GM21723 (cell line): ENCODE results near the gene CACNB3.
"Not testable (repeated sequence)": the region's sequence is repeated elsewhere in the genome, so short reads cannot be mapped to it uniquely, and the experiment has no call there.

Experiments used
- ATAC-seq: cut with Tn5 transposase; IDR thresholded peaks from one replicate; pipeline ENCODE4 v1.9.1; 2021; ENCODE audit warnings: mild to moderate bottlenecking, moderate library complexity; ENCODE audit not compliant: unreplicated experiment

CACNB3 gene

DNA sequence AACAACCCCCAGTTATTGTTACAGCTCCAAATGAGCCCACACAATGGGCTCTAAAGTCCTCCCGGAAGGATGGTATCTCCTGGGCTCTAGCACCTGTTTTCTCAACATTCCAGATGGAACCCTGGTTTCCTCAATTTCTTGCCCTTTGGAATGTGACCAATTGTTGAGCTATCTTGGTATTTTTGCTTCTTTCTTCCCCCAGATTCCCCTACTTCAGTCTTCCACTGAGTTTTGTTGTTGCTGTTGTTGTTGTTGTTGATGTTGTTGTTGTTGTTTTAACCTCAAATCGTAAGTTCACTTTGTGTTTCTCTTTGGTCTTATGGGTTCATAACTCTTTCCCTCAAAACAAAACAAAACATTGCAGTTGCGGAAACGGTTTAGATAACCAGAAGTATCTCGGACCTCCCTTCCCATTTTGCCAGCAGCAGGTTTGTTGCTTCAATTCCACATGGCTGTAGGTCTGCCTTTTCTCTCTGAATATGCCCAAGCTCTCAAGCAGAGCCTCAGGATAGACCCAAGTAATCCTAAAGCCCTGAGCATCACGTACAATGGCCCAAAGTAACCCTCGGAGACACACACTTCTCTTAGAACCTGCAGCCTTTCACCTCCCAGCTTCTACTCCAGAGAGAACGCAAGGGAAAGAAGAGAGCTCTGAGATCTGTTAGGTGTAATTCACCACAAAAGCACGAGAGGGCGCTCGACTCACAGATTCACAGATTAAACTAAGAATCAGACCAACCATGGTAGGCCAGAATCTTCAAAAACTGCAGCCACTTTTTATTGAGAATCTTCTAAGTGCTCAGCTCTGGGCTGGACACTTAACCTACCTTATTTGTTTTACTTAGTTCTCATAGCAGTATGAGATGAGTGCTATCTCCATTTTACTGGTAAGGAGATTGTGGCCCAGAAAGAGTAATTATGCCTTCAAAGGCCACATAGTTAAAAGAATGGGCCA, 34.7 kb downstream of the CACNB3 start:
- peak; percentile 52 for ATAC-seq

GRCh38 chr12:48854488-48854887, 36.2 kb downstream of the CACNB3 start:
- ATAC-seq = no peak

GRCh38 chr12:48854932-48855331, 36.6 kb downstream of the CACNB3 start:
- not testable (repeated sequence) for ATAC-seq

DNA sequence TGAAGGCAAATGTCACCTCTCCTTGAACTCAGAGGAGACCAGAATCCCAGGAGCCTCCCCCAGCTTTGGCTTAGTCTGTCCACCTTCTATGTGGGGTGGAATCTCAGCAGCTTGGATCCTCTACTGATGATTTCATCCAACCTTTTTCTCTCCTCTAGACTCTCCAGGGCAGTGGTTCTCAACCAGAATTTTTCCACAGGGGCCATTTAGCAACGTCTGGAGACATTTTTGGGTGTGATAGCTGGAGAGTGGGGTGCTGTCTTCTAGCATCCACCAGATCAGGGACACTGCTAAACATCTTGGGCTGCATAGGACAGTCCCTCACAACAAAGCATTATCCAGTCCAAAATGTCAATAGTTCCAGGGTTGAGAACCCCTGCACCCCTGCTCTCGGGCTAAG, 38.1 kb downstream of the CACNB3 start:
- no peak for ATAC-seq

GRCh38 chr12:48857278-48857994, 39.1 kb downstream of the CACNB3 start:
- no peak for ATAC-seq

DNA sequence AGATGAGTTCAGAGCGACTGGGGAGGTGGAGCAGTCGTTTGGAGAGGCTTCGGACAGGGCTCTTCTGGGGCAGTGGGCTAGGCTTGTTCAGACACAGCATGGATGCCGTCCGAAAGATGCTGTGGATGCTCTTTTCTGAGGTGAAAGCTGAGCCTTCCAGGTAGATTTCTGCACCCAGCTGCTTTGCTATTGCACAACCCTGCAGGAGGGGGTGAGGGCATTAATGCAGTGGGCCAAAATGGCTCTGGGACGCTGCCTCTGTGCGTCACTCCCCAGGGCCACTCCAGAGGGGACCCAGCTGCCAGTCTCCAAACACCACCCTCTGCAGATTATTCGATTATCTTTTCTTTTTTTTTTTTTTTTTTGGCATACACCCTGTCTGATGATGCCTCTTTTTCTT, 39.7 kb downstream of the CACNB3 start:
- ATAC-seq = no peak

DNA sequence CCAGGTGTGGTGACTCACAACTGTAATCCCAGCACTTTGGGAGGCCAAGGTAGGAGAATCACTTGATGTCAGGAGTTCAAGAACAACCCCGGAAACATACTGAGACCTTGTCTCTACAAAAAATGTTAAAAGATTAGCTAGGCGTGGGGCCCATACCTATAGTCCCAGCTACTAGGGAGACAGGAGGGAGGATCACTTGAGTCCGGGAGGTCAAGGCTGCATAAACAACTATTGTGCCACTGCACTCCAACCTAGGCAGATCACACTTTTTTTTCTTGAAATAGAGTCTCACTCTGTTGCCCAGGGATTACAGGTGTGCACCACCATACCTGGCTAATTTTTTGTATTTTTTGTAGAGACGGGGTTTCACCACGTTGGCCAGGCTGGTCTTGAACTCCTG, 41.3 kb downstream of the CACNB3 start:
- no peak for ATAC-seq

DNA sequence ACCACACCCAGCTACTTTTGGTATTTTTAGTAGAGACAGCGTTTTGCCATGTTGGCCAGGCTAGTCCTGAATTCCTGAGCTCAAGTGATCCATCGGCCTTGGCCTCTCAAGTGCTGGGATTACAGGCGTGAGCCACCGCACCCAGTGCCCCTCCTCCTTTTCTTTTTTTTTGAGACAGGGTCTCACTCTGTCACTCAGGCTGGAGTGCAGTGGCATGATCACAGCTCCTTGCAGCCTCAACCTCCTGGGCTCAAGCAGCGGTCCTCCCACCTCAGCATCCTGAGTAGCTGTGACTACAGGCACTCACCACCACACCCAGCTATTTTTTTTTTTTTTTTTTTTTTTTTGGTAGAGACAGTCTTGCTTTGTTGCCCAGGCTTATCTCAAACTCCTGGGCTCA, 41.9 kb downstream of the CACNB3 start:
- not testable (repeated sequence) for ATAC-seq

DNA sequence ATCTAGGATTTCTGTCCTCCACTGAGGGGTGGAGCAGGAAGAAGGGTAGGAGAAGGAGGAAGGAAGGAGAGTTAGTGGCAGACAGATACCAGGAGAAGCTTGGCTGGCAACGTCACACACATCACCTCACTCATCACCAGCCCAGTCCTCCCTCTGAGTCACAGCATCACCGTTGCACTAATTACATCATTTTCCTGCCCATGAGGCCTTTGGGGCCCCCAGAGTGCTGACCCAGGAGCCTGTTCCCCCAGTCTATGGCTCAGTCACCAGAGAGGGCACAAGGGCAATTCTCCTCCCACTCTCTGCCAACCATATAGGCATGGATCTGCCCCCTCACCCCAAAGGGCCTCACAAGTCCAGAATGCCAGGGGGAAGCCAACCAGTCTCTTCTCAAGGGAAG, 42.8 kb downstream of the CACNB3 start:
- no peak for ATAC-seq

GRCh38 chr12:48862760-48863159, 44.5 kb downstream of the CACNB3 start:
- no peak for ATAC-seq

DNA sequence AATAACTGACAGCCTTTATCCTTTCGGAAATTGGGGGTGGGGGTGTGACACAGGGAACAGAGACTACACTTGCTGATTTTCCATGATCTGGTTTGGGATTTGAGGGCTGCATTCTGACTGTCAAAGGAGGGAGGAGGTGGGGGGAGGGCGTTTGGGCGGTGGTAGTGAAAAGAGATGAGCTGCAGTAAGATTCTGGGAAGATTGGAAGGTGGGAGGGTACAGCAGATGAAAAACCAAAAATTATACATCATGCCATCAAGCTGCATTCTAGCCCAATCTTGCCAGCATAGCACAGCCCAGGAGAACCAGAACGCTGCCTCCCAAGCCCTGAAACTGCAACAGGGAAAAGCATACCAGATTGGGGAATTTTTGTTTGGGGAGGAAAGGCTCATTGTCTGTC, 45.0 kb downstream of the CACNB3 start:
- no peak for ATAC-seq

DNA sequence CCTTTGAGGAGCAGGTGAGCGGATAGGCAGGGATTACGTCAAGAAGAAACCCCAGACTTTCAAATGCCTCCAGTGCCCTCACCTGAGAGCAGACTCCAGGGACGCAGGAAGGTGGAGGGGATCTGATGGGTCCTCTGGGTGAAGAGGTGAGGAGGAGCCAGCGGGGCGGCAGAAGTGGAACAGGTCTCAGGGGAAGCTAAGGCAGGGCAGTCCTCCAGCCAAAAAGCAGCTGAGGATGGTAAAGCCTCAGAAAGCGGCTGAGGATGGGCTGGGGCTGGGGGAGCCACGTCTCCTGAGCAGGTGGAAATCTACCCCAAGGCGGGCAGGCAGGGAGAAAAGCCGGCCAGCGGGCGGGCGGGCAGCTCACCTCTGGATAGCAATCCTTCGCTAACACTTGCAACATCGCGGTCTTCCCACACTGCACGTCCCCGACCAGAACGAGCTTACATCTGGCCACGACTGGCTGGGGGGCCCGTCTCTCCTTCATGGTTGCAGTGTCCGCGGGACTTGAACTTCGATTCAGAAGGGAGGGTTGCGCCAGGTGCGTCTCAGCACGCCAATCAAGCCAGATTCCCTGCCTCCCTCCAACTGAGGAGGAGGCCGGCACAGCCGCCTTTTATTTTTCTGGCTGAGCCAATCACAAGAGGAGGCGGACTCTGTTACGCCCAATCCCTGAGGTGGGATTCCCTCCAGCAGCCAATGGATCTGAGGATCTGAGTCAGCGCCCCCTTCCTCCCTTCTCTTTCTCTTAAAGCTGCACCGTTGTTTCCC, 47.2 kb downstream of the CACNB3 start, which contains the start of gene RND1:
TSS of gene RND1 (minus strand) at position 590 of the 771 bp plus-strand sequence. CDS start at position 487, 103 bp downstream.
- ATAC-seq = peak; percentile 93

- ATAC-seq = no peak
Measured at GRCh38 chr12:48866052-48866711, 47.9 kb downstream of the CACNB3 start.

DNA sequence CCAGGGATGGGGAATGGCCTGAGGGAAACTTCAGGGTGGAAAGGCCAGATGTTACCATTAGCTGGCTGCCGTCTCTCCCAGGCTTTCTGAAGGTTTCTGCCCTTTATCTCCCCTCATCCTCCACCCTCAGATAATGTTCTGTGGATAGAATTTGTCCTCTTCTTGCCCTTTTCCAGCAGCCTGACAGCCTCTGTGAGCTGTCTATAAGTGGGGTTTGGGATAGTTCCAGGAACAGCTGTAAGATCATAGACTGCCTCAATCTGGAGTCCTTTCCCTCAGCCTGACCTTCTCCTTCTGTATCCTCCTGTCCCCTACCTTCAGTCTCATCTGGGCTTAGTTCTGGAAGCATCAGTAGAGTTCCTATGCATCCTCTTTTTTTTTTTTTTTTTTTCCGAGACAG, 50.2 kb downstream of the CACNB3 start:
- ATAC-seq = no peak

- no peak for ATAC-seq
Measured at GRCh38 chr12:48869191-48869590, 50.9 kb downstream of the CACNB3 start.

GRCh38 chr12:48873096-48873495, 54.8 kb downstream of the CACNB3 start:
- ATAC-seq = no peak

- ATAC-seq = not testable (repeated sequence)
Measured at GRCh38 chr12:48873534-48873933, 55.2 kb downstream of the CACNB3 start.

GRCh38 chr12:48875944-48876515, 57.7 kb downstream of the CACNB3 start:
- no peak for ATAC-seq
